WTC11 (cell line): ENCODE data around the gene NMRAL1.

ENCODE experiments used
- CREB1 ChIP-seq: sonication (generic); formaldehyde crosslinking; IDR thresholded peaks from 2 replicates; pipeline ENCODE4 v1.8.0; 2023; ENCODE audit warnings: mild to moderate bottlenecking, missing genetic modification reagents
- ESRRA ChIP-seq: sonication (generic); formaldehyde crosslinking; IDR thresholded peaks from 2 replicates; pipeline ENCODE4 v1.8.1; 2022; ENCODE audit warnings: mild to moderate bottlenecking, missing genetic modification reagents, borderline replicate concordance
- SMAD3 ChIP-seq: sonication (generic); formaldehyde crosslinking; IDR thresholded peaks from 2 replicates; pipeline ENCODE4 v1.8.0; 2022; ENCODE audit warnings: missing genetic modification reagents, mild to moderate bottlenecking, borderline replicate concordance
- TF ChIP-seq, protein P1 (sequence below): fragments of 200-600 bp; IDR thresholded peaks from 2 replicates; pipeline ENCODE4 v1.8.0; 2022; ENCODE audit warnings: antibody characterized with exemption
- TF ChIP-seq, protein P2 (sequence below): sonication (generic); formaldehyde crosslinking; IDR thresholded peaks from 2 replicates; pipeline ENCODE4 v1.8.1; 2023; ENCODE audit warnings: mild to moderate bottlenecking, missing genetic modification reagents, moderate library complexity
- TF ChIP-seq, protein P3 (sequence below): sonication (generic); formaldehyde crosslinking; IDR thresholded peaks from 2 replicates; pipeline ENCODE4 v1.8.1; 2023; ENCODE audit warnings: mild to moderate bottlenecking, missing genetic modification reagents, moderate library complexity
- TF ChIP-seq, protein P4 (sequence below): sonication (generic); formaldehyde crosslinking; IDR thresholded peaks from 2 replicates; pipeline ENCODE4 v1.8.0; 2022; ENCODE audit warnings: mild to moderate bottlenecking, missing genetic modification reagents

DNA sequence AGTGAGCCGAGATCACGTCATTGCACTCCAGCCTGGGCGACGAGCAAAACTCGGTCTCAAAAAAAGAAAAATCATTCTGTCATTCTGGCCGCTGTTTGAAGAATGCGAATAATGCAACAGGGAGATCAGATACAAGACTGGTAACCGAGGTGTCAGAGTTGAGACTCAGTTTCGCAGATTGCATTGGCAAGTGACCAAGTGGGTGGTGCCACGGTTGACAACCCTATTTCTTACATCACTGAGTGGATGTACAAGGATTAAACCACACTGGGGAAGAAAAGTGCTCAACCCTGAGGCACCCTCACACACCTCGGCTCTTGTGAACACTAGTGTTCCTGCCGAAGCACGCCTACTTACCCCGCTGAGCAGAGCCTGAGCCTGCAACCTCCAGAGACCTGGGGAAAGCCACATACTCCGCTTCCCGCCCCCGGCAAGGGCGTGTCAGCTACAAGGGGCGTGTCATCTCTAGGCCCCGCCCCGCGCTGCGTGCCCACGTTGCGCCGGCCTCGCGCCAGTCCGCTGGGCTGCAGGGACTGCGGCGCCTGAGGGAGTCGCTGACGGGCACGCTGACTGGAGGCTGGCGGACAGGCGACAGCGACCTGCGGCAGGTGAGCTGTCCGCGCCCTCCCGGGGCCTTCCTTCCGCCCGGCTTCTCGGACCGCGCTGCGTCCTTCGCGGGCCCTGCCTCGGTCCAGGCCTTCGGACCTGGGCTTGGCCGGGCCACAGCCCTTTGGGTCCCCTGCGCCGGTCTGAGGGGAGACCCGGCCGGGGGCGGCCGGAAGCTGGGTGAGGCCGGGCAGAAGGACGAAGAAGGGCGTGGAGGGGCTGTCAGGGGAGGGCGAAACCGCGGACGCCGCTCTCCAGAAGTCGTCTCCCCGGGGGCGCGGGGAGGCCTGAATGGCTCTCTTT lies 1.7 kb upstream of the NMRAL1 start, which contains the start of gene HMOX2:
- TF ChIP-seq, protein P1, sequence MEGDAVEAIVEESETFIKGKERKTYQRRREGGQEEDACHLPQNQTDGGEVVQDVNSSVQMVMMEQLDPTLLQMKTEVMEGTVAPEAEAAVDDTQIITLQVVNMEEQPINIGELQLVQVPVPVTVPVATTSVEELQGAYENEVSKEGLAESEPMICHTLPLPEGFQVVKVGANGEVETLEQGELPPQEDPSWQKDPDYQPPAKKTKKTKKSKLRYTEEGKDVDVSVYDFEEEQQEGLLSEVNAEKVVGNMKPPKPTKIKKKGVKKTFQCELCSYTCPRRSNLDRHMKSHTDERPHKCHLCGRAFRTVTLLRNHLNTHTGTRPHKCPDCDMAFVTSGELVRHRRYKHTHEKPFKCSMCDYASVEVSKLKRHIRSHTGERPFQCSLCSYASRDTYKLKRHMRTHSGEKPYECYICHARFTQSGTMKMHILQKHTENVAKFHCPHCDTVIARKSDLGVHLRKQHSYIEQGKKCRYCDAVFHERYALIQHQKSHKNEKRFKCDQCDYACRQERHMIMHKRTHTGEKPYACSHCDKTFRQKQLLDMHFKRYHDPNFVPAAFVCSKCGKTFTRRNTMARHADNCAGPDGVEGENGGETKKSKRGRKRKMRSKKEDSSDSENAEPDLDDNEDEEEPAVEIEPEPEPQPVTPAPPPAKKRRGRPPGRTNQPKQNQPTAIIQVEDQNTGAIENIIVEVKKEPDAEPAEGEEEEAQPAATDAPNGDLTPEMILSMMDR = no peak
- TF ChIP-seq, protein P2, sequence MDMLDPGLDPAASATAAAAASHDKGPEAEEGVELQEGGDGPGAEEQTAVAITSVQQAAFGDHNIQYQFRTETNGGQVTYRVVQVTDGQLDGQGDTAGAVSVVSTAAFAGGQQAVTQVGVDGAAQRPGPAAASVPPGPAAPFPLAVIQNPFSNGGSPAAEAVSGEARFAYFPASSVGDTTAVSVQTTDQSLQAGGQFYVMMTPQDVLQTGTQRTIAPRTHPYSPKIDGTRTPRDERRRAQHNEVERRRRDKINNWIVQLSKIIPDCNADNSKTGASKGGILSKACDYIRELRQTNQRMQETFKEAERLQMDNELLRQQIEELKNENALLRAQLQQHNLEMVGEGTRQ = peak; percentile 61
- TF ChIP-seq SMAD3 (CRISPR knock-in tag) = peak; percentile 97; the same call in 1 of the 2 replicates
- TF ChIP-seq, protein P3, sequence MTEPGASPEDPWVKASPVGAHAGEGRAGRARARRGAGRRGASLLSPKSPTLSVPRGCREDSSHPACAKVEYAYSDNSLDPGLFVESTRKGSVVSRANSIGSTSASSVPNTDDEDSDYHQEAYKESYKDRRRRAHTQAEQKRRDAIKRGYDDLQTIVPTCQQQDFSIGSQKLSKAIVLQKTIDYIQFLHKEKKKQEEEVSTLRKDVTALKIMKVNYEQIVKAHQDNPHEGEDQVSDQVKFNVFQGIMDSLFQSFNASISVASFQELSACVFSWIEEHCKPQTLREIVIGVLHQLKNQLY (CRISPR knock-in tag) = no peak
- TF ChIP-seq CREB1 (CRISPR knock-in tag) = peak; percentile 83
- TF ChIP-seq ESRRA = peak; percentile 92
- TF ChIP-seq, protein P4, sequence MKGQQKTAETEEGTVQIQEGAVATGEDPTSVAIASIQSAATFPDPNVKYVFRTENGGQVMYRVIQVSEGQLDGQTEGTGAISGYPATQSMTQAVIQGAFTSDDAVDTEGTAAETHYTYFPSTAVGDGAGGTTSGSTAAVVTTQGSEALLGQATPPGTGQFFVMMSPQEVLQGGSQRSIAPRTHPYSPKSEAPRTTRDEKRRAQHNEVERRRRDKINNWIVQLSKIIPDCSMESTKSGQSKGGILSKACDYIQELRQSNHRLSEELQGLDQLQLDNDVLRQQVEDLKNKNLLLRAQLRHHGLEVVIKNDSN (CRISPR knock-in tag) = peak; percentile 58; the same call in 1 of the 2 replicates
